Measurements from ENCODE around the gene GTPBP8. TPM values are rescaled to one million over a fixed set of nuclear protein-coding genes. Genes with fewer than 3 reads are reported as not detected.

Gene GTPBP8
- total and polyA plus RNA-seq, 2 of the 8 experiments (the other 6 are each of a cell fraction or from before 2014, with no cell fraction given) = 25.8 to 27.6 TPM

DNA sequence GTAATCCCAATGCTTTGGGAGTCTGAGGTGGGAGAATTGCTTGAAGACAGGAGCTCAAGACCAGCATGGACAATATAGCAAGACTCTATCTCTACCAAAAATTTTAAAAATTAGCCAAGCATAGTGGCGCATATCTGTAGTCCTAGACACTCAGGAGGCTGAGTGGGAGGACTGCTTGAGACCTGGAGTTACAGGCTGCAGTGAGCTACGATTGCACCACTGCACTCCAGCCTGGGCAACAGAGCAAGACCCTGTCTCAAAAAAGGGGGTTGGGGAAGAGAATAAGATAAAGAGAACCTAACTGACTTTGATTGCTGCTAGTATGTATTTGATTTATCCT, 16.6 kb upstream of the GTPBP8 start (continued):
- TF ChIP-seq, protein P1, sequence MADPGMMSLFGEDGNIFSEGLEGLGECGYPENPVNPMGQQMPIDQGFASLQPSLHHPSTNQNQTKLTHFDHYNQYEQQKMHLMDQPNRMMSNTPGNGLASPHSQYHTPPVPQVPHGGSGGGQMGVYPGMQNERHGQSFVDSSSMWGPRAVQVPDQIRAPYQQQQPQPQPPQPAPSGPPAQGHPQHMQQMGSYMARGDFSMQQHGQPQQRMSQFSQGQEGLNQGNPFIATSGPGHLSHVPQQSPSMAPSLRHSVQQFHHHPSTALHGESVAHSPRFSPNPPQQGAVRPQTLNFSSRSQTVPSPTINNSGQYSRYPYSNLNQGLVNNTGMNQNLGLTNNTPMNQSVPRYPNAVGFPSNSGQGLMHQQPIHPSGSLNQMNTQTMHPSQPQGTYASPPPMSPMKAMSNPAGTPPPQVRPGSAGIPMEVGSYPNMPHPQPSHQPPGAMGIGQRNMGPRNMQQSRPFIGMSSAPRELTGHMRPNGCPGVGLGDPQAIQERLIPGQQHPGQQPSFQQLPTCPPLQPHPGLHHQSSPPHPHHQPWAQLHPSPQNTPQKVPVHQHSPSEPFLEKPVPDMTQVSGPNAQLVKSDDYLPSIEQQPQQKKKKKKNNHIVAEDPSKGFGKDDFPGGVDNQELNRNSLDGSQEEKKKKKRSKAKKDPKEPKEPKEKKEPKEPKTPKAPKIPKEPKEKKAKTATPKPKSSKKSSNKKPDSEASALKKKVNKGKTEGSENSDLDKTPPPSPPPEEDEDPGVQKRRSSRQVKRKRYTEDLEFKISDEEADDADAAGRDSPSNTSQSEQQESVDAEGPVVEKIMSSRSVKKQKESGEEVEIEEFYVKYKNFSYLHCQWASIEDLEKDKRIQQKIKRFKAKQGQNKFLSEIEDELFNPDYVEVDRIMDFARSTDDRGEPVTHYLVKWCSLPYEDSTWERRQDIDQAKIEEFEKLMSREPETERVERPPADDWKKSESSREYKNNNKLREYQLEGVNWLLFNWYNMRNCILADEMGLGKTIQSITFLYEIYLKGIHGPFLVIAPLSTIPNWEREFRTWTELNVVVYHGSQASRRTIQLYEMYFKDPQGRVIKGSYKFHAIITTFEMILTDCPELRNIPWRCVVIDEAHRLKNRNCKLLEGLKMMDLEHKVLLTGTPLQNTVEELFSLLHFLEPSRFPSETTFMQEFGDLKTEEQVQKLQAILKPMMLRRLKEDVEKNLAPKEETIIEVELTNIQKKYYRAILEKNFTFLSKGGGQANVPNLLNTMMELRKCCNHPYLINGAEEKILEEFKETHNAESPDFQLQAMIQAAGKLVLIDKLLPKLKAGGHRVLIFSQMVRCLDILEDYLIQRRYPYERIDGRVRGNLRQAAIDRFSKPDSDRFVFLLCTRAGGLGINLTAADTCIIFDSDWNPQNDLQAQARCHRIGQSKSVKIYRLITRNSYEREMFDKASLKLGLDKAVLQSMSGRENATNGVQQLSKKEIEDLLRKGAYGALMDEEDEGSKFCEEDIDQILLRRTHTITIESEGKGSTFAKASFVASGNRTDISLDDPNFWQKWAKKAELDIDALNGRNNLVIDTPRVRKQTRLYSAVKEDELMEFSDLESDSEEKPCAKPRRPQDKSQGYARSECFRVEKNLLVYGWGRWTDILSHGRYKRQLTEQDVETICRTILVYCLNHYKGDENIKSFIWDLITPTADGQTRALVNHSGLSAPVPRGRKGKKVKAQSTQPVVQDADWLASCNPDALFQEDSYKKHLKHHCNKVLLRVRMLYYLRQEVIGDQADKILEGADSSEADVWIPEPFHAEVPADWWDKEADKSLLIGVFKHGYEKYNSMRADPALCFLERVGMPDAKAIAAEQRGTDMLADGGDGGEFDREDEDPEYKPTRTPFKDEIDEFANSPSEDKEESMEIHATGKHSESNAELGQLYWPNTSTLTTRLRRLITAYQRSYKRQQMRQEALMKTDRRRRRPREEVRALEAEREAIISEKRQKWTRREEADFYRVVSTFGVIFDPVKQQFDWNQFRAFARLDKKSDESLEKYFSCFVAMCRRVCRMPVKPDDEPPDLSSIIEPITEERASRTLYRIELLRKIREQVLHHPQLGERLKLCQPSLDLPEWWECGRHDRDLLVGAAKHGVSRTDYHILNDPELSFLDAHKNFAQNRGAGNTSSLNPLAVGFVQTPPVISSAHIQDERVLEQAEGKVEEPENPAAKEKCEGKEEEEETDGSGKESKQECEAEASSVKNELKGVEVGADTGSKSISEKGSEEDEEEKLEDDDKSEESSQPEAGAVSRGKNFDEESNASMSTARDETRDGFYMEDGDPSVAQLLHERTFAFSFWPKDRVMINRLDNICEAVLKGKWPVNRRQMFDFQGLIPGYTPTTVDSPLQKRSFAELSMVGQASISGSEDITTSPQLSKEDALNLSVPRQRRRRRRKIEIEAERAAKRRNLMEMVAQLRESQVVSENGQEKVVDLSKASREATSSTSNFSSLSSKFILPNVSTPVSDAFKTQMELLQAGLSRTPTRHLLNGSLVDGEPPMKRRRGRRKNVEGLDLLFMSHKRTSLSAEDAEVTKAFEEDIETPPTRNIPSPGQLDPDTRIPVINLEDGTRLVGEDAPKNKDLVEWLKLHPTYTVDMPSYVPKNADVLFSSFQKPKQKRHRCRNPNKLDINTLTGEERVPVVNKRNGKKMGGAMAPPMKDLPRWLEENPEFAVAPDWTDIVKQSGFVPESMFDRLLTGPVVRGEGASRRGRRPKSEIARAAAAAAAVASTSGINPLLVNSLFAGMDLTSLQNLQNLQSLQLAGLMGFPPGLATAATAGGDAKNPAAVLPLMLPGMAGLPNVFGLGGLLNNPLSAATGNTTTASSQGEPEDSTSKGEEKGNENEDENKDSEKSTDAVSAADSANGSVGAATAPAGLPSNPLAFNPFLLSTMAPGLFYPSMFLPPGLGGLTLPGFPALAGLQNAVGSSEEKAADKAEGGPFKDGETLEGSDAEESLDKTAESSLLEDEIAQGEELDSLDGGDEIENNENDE (IDR thresholded peaks at IDR 0.05; ENCODE audit: insufficient replicate concordance, low read length) = no peak
- TF ChIP-seq HDAC6 (IDR thresholded peaks at IDR 0.05; ENCODE audit: low read depth, low read length) = no peak
- TF ChIP-seq, protein P2, sequence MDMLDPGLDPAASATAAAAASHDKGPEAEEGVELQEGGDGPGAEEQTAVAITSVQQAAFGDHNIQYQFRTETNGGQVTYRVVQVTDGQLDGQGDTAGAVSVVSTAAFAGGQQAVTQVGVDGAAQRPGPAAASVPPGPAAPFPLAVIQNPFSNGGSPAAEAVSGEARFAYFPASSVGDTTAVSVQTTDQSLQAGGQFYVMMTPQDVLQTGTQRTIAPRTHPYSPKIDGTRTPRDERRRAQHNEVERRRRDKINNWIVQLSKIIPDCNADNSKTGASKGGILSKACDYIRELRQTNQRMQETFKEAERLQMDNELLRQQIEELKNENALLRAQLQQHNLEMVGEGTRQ (IDR thresholded peaks at IDR 0.05; ENCODE audit: low read length) = no peak
- TF ChIP-seq NANOG (IDR thresholded peaks at IDR 0.05; ENCODE audit: insufficient read depth, low read depth, low read length, poor library complexity, severe bottlenecking) = no peak
- no peak for TF ChIP-seq RBBP5 (IDR thresholded peaks at IDR 0.05; ENCODE audit: borderline replicate concordance, low read depth, low read length)
- TF ChIP-seq JUND (IDR thresholded peaks at IDR 0.05; ENCODE audit: low read length) = no peak
- TF ChIP-seq, protein P3, sequence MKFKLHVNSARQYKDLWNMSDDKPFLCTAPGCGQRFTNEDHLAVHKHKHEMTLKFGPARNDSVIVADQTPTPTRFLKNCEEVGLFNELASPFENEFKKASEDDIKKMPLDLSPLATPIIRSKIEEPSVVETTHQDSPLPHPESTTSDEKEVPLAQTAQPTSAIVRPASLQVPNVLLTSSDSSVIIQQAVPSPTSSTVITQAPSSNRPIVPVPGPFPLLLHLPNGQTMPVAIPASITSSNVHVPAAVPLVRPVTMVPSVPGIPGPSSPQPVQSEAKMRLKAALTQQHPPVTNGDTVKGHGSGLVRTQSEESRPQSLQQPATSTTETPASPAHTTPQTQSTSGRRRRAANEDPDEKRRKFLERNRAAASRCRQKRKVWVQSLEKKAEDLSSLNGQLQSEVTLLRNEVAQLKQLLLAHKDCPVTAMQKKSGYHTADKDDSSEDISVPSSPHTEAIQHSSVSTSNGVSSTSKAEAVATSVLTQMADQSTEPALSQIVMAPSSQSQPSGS (IDR thresholded peaks at IDR 0.05; ENCODE audit: low read length) = no peak
- TF ChIP-seq CTBP2 (IDR thresholded peaks at IDR 0.05; ENCODE audit: borderline replicate concordance, insufficient read depth, insufficient read length, low read length) = no peak
